HG03575 (cell line): ENCODE results near the gene LIN28B.

Source experiments
- ATAC-seq: cut with Tn5 transposase; IDR thresholded peaks from one replicate; pipeline ENCODE4 v1.9.1; 2021; ENCODE audit not compliant: unreplicated experiment, insufficient number of reproducible peaks, low FRiP score; ENCODE audit errors: extremely low read depth

Gene LIN28B

GRCh38 chr6:105094133-105094640 lies 137.3 kb downstream of the LIN28B start:
- no peak for ATAC-seq

- no peak for ATAC-seq
Observed at GRCh38 chr6:105095139-105095538, 138.2 kb downstream of the LIN28B start.

GRCh38 chr6:105097288-105097687 lies 140.4 kb downstream of the LIN28B start:
- no peak for ATAC-seq

GRCh38 chr6:105099371-105099770 lies 142.5 kb downstream of the LIN28B start:
- ATAC-seq, result no peak

GRCh38 chr6:105102186-105102585 lies 145.3 kb downstream of the LIN28B start:
- ATAC-seq, result no peak

GRCh38 chr6:105105094-105105493 lies 148.2 kb downstream of the LIN28B start:
- ATAC-seq, result no peak

GRCh38 chr6:105106260-105106659 lies 149.4 kb downstream of the LIN28B start:
- ATAC-seq, result no peak

GRCh38 chr6:105107207-105107606 lies 150.3 kb downstream of the LIN28B start:
- no peak for ATAC-seq

- ATAC-seq, result no peak
Observed at GRCh38 chr6:105108631-105109262, 151.8 kb downstream of the LIN28B start.

GRCh38 chr6:105109955-105110895 lies 153.3 kb downstream of the LIN28B start:
- no peak for ATAC-seq

GRCh38 chr6:105111105-105111504 lies 154.2 kb downstream of the LIN28B start:
- no peak for ATAC-seq

GRCh38 chr6:105111871-105112270 lies 155.0 kb downstream of the LIN28B start:
- ATAC-seq, result no peak

GRCh38 chr6:105112577-105112976 lies 155.7 kb downstream of the LIN28B start:
- ATAC-seq, result no peak

- no peak for ATAC-seq
Observed at GRCh38 chr6:105113422-105113821, 156.5 kb downstream of the LIN28B start.

GRCh38 chr6:105116150-105116549 lies 159.2 kb downstream of the LIN28B start:
- no peak for ATAC-seq

GRCh38 chr6:105120570-105120969 lies 163.7 kb downstream of the LIN28B start:
- no peak for ATAC-seq

- ATAC-seq, result no peak
Observed at GRCh38 chr6:105121981-105122380, 165.1 kb downstream of the LIN28B start.

- no peak for ATAC-seq
Observed at GRCh38 chr6:105122717-105123116, 165.8 kb downstream of the LIN28B start.
